A172 (cell line): ENCODE data around the gene GBF1. TPM values are rescaled to one million over a fixed set of nuclear protein-coding genes. Genes with fewer than 3 reads are reported as not detected.

Experiments used
- DNase-seq: peaks from one replicate; pipeline ENCODE4 v3.0.0-alpha.2; 2015; ENCODE audit warnings: low spot score
- total RNA-seq: library from RNA; depleted of rRNA; stranded (reverse); fragments of >200 nt; shearing (Covaris generic); gene quantifications from 2 replicates; pipeline ENCODE4 v1.2.3, GENCODE V29; 2014

The GBF1 gene
- total RNA-seq, 1 experiment from 2014 or later = 31.9 TPM

DNA sequence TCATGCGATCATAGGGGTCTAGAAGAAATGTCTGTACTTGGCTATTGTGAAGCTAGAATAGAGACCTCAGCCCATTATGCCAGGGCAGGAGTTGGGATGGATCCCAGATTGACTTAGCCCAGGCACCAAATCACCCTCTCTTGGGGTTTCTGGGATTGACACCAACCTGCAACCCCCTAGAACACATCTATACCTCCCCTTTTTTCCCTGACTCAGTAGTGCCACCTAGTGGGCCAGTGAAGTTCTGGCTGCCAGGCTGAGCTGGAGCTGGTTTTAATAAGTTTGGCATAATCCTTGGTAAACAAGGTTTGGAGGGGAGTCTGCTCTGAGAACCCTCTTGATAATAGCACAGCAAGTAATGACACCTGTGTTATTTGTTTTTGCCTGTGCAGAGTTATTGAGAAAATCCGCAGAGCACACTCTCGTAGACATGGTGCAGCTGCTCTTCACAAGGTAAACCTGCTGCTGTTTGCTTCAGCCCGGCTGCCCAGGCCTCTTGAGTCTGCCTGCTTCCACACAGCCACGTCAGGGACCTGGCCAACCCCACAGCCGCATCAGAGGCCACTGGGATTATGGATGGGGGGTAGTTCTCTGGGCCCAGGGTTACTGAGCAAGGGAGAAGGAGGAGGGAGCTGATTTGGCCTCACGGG is 106.9 kb downstream of the GBF1 start:
- peak; percentile 60 for DNase-seq

DNA sequence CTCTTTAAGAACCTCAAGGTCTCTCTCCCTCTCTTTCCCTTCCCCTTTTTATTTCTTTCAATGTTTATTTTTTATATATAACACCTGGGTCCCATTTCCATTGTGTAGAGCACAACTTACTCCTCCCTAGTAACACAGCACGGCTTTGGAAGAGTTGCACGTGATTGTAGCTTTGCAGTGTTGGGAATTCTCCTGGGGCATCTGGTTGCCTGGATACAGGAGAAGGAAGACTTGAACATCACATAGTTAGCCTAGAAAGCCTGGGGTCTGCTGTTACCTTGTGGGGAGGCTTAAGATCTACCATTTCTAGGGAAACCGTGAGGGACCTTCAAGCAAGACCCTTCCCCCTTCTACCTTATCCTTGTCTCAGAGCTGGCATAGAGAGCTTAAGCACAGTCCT is 109.1 kb downstream of the GBF1 start:
- no peak for DNase-seq

DNA sequence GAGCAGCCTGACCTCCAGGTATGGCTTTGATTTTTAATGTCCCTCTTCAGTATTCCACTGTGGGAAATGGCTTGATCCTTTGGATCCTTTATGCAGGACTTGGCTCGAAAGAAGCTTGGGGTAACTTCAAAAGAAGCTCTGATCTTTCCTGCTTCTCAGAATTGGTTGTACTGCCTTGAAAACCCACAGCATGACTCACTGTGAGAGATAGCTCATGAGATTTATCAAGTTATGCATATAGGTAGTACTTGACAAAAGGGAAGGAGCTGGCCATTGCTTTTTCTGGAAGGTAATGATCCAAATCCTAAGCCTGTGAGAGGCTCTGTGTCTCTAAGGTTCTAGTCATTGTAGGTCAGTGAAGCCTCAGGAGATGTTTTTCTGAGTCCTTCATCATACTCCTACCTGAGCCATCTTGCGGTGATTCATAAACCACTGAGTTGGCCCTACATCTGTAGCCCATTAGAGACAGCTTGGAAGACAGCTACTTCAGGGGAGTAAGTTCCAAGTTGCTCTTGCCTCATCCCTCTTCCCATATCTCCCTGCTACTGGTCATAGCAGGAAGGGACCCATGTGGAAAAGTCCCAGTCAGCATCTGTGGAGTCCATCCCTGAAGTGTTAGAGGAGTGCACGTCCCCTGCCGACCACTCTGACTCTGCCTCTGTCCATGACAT is 113.5 kb downstream of the GBF1 start:
- no peak for DNase-seq

DNA sequence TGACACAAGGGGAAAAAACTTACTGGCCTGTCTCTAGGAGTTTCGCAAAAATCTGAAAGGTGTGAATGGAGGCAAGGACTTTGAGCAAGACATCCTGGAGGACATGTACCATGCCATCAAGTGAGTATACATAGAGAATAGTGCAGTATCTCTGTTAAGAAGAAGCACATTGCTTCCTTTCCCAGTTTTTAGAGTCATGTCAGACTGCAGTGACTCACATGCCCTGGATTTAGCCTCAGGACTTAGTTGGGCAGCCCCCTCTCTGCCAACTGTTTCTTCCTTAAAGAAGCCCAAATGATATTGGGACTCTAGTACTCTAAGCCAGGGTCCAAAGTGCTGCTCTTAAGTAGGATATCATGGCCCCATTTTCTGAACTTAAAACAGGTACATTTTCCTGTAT is 122.1 kb downstream of the GBF1 start:
- DNase-seq = no peak

DNA sequence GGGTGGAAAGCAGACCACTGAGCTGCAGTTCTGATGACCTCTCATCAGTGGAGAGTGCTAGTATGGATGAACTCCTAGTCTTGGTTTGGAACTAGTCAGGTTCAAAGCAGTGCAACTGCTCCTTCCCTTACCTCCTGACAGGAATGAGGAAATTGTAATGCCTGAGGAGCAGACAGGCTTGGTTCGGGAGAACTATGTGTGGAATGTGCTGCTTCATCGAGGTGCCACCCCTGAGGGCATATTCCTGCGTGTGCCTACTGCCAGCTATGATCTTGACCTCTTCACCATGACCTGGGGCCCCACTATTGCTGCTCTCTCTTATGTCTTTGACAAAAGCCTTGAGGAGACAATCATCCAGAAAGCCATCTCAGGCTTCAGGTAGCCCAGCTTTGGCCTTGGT is 122.7 kb downstream of the GBF1 start:
- peak; percentile 25 for DNase-seq

DNA sequence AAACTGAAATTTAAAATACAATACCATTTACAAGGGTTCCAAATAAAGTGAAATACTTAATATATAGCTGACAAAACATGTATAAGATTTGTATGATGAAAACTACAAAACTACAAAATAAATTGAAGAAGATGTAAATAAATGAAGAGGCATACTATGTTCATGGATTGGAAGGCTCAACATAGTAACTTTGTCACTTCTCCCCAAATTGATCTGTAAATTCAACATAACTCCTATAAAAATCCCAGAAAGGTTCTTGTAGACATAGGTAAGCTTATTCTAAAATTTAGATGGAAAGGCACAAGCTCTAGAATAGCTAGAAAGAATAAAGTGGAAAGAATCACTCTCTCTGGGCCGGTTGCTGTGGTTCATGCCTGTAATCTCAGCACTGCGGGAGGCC is 126.0 kb downstream of the GBF1 start:
- no peak for DNase-seq

DNA sequence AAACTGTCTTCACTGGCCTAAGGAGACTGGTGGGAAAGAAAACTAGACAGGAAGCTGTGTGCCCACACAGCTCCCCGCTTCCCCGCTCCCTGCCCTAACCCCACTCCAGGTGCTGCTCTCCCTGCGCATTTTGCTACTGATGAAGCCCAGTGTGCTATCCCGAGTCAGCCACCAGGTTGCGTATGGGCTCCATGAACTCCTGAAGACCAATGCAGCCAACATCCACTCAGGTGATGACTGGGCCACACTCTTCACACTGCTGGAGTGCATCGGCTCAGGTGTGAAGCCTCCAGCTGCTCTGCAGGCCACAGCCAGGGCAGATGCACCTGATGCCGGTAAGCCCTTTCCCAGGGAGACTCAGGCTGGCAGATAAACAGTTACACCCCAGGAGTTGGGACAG is 129.9 kb downstream of the GBF1 start:
- no peak for DNase-seq

DNA sequence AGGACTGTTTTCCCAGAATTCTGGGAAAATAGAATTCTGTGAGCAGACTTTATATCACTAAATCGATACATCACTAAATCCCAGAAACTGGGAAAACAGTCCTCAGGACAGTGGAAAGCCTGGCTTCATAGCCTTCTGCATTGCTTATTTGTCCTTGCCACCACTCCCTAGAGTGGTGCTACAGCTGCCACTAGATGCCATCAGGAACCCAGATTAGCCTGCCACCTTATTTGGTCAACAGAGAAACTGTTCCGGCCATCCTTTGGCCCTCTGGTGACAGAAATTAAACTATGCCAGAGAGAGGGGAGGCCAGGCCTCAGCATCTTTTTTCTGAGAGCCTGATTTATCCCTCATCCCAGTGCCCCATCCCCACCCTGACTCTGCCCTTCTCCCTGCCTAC is 130.5 kb downstream of the GBF1 start:
- no peak for DNase-seq

DNA sequence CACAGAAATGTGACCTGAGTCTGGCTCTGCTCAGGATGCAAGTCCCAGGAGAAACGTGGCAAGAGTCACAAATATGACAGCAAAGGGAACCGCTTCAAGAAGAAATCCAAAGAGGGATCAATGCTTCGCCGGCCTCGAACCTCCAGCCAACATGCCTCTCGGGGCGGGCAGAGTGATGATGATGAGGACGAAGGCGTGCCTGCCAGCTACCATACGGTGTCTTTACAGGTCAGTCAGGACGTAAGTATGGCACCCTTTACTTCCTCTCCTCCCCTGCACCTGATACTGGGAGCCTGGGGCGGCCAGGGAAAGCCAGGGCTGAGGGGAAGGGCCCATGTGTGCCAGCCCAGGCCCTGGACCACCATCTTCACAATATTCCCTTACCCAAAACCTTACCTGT is 131.6 kb downstream of the GBF1 start:
- no peak for DNase-seq

DNA sequence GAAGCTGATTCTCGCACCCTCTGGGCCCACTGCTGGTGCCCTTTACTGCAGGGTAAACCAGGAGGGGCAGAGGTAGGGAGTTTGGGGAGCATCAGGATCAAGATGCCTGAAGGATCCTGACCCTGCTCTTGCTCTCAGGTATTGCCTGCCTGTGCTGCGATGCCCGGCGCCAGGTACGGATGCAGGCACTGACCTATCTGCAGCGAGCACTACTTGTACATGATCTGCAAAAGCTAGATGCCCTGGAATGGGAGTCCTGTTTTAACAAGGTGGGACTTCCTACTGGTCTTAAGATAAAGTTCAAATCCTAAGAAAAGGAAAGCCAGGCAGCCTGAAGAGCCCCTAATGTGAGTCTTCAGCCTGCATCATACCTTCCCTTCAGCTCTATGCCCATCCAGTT is 134.1 kb downstream of the GBF1 start:
- no peak for DNase-seq

DNA sequence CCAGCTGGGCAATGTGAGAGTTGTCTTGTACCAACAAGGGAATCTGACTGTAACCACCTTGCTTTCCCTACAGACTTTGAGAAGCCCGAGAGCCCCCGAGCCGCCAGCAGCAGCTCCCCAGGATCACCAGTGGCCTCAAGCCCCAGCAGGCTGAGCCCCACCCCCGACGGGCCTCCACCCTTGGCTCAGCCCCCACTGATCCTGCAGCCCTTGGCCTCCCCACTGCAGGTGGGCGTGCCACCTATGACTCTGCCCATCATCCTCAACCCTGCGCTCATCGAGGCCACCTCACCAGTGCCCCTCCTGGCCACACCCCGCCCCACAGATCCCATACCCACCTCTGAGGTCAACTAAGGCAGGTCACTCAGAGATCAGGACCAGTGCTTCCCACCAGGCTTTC is 136.7 kb downstream of the GBF1 start:
- no peak for DNase-seq

DNA sequence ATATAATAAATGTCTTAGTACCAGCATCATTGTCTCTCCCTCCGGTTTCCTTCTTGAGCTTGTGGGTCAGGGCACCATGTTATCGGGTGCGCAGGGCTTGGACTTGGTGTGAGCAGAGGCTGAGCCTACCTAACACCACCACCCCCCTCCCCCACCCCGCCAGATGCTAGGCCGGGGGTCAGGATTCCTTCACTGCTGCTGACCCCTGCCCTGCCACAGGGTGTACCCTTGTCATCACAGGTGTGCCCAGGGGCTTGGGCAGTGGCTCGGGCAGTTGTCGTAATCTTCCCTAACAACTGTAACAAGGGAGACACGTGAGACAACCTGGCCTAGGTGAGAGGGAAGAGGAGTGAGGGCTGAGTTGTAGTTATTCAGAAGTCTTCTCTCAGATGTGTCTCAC is 137.5 kb downstream of the GBF1 start:
- no peak for DNase-seq

DNA sequence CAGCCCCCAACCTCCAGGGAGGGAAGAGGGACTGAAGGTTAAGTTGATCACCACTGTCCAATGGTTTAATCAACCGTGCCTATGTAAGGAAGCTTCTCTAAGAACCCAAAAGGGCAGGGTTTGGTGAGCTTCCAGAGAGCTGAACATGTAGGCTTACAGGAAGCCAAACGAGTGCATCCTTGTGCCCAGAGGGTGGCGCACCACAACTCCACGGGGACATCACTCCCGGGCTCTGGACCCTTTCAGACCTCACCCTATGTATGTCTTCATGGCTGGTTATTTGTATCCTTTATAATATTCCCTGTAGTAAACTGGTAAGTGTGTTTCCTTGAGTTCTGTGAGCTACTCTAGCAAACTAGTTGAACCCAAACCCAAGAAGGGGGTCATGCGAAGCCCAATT is 138.7 kb downstream of the GBF1 start:
- DNase-seq = no peak

DNA sequence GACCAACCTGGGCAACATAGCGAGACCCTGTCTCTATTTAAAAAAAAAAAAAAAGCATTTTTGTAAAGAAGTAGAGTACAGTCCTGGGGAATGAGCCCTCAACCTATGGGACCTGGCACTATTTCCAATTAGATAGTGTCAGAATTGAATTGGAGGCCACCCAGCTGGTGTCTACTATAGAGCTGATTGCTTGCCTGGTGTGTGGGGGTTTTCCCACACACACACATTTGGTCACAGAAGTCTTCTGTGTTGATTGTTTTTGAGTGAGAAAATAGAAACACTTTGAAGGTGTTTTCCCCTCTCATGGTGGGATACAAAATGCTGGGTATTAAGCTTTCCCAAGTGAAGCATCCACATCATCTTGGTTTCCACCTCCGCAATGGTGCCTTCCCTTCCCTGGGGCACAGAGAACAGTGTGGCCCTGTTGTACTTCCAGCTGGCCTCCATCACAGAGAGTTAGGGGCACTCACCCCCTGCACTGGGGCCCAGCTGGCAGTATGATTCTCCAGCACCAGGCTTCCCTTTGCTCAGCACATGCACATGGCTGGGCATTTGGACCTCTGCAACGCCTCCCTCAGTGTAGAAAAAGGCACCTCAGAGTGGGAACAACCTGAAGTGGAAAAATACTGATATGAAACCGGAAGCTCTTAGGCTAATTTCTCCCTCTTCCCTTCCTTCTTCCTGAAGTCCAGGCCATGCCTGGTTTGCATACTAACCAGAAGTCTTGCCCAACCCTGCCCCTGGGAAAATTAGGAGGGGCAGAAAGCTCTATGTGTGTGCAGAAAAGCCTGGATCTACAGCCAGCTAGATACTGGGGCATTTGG is 139.5 kb downstream of the GBF1 start:
- no peak for DNase-seq

DNA sequence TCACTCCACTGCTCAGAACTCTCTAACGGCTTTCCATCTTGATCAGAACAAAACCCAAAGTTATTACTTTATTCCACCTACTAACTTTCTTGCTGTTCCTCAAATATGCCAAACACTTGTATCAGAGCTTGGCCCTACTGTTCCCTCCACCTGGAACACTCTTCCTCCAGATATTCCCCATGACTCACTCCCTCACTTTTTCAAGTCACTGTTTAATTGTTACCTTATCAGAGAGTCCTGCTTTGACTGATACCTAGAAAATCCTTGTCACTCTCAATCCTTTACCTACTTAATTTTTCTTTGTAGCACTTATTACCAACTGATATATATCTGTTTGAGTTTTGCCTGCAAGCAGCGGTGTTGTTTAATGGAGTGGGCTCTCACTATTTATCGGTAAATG is 144.6 kb downstream of the GBF1 start:
- no peak for DNase-seq

DNA sequence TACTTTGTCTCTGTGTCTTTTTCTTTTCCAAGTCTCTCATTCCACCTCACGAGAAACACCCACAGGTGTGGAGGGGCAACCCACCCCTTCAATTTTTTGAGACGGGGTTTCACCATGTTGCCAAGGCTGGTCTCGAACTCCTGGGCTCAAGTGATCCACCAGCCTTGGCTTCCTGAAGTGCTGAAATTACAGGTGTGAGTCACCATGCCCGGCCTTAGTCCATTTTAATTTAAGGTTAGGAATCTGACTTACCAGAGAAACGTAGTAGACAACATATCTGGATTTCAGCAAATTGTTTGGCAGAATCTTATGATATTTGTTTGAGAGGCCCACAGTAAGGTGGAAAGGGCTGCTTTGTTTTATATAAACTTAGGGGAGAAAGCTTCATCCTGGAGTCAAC is 147.0 kb downstream of the GBF1 start:
- DNase-seq = no peak

DNA sequence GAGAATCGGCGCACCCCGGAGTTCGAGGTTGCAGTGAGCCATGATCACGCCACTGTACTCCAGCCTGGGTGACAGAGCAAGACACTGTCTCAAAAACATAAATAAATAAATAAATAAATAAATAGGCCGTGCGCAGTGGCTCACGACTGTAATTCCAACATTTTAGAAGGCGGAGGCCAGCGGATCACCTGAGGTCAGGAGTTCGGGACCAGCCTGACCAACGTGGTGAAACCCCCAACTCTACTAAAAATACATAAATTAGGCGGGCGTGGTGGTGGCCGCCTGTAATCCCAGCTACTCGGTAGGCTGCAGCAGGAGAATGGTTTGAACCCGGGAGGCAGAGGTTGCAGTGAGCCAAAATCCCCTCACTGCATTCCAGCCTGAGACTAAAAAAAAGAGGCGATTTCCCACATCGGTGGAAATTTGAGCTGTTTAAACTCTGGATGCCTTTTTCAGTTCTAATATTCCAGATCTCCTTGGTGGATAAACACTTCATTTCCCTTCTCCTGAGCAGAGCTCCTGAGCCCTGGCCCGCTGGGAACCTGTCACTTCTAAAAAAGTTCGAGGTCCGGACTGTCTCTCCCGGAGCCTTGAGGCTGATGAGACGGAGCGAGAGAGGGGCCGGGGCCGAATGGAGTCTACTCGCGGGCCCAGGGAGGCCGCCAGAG is 148.2 kb downstream of the GBF1 start:
- DNase-seq = no peak

DNA sequence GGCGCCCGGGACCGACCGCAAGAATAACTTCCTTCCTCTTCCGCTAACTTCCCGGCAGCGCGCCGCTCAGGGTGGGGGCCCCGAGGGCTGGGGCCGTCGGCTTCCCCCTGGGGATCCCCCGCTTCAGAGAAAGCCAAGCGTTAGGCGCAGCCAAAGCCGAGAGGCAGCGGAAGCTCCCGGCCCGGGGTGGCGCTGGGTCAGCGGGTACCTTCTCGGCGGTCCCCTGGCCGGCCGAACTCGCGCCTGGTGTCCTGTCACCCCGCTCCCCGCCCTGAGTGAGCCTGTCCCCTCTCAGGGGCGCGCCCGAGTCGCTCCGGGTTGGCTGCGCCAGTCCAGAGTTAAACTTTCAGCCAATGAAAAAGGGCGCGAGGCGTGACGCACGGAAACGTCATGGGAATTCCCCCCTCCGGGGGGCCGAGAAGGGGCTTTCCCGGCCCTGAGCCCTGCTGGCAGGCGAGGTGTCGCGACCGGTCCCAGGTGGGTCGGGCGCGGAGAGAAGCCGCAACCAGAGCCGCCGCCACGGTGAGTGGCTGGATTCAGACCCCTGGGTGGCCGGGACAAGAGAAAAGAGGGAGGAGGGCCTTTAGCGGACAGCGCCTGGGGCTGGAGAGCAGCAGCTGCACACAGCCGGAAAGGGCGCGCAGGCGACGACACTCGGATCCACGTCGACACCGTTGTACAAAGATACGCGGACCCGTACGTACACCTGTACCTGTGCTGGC is 148.9 kb downstream of the GBF1 start:
- DNase-seq = peak; percentile 93

DNA sequence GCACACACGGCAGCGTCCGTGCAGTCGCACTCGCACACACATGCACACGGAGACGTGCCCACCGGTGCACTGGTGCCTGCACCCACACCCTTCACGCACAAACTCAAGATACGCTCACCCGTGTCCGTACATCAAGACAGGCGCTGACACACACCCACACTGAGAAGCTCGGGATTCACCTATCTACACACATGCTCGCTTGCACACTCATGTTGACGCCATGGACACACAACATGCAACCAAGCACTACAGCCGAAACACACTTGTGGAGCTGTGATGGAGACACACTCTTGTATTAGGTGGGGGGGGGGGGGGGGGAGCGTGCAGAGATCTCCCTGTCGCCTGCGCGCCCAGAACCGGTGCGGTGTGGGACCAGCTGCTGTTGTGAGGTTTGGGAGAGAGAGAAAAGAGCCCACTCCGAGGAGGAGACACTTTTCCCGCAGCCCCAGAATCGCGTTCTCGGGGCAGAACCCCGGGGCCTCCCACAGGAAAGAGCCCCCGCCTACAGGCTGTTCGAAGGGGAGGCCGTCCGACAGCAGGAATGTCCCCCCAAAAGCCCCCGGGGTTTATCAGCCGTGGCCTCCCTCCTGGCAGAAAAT is 149.6 kb downstream of the GBF1 start:
- DNase-seq = no peak

DNA sequence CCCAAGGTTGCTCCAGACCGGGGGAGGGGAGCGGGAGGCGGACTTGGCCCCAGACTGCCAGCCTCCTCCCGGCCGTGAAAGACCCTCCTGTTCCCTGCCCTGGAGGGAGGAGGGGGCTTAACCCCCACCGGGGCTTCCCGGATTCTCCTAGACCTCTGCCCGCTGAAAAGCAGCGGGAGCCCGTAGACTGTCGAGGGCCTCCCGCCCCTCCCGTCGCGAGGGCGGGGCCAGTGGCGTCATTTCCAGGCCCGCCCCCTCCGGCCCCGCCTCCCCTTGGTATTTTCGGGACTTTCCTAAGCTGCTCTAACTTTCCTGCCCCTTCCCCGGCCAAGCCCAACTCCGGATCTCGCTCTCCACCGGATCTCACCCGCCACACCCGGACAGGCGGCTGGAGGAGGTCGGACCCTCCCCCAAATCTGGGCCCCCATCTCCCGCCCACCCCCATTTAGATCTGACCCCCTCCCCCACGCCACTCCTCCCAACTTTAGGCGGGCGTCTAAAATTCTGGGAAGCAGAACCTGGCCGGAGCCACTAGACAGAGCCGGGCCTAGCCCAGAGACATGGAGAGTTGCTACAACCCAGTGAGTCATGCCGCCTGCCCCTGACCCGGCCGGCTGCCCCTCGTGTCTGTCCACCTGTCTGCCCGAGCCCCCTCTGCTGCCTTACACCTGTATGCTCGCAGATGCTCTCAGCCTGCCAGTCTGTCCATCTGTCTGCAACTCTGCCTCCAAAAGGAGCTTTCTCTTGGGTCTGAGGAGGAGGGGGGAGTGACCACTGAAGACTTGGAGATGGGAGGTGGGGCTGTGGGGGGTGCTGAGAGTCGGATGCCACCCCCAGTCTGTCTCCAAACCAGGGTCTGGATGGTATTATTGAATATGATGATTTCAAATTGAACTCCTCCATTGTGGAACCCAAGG is 150.3 kb downstream of the GBF1 start, which contains the start of gene NFKB2:
Gene NFKB2 (plus strand): TSS at position 306 of the 917 bp plus-strand sequence. CDS start 255 bp downstream, at position 561.
- DNase-seq = peak; percentile 85
